SH-SY5Y (cell line): Measurements from ENCODE around the gene ACTR3.

Source experiments
- GATA2 ChIP-seq: IDR thresholded peaks from 2 replicates; pipeline ENCODE4 v1.6.1; 2011; ENCODE audit warnings: mild to moderate bottlenecking, low read depth, low read length
- GATA3 ChIP-seq: IDR thresholded peaks from 2 replicates; pipeline ENCODE4 v1.6.1; 2011; ENCODE audit warnings: low read depth, mild to moderate bottlenecking, low read length, moderate library complexity

GRCh38 chr2:113966171-113966570, 76.3 kb downstream of the ACTR3 start:
- TF ChIP-seq GATA3 (no peak), GATA2 (no peak)
